ENCODE data around the gene MOG.

Gene MOG

DNA sequence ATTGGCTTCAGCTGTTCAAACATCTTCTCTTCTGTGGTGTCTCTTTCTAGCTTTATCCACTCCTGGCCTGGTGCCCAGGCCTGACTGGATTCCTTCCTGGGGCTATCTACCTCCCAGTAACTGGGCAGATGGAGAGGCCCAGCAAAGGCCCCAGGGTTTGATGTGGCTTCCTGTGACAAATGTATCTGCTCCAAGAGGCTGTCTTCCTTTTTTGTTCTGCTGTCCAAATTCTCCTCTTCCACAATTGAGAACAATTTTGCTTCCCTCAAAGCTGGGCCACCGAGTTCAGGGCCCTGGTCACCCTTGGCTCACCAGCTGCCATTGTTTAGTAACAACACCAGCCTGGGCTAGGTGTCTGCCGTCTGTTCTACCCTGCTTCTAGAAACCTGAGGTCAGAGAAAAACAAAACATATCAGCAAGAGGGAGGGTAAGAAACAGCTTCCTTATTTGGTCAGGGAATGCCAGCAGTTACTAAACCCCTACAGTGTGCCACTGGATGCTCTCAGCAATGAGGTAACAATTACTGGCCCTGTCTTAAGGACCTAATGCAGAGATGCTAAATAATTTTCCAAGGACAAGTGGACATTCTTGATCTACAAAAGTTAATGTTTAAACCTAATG, 20.2 kb downstream of the MOG start:
- DNase-seq (ENCODE audit: low spot score) = peak; percentile 90

DNA sequence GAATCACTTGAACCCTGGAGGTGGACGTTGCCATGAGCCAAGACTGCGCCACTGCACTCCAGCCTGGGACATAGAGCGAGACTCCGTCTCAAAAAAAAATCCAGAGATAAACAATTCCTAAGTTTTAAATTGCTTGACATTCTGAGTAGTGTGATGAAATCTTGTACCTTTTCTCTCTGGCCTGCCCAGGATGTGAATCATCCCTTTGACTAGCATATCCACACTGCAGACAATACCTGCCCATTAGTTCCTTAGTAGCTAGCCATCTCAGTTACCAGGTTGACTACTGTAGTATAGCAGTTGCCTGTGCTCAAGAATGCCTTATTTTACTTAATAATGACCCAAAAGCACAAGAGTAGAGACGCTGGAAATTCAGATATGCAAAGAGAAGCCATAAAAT, 21.2 kb downstream of the MOG start:
- DNase-seq (ENCODE audit: low spot score) = peak; percentile 79

DNA sequence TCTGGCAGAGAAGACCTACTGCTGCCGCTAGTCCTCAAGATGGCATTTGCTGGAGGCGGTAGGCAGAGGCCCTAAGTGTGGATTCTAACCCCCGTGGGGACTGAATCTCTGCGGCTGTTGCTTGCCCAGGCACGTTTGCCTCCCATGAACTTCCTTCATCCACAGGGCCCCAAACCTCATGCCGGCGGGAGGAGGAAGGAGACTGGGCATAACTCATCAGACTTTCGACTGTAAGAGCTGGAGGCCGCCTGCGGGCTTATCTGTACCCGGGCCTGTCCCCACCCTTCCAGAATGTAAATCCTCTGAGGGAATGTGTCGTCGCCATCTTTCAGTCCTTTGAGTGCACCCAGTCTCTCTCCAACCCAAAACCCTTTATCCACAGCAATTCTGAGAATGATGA, 23.1 kb downstream of the MOG start:
- DNase-seq (ENCODE audit: low spot score) = no peak

- no peak for DNase-seq (ENCODE audit: low spot score)
These were observed 23.5 kb downstream of the MOG start for GRCh38 chr6:29680416-29680815.

- DNase-seq (ENCODE audit: low spot score) = no peak
These were observed 24.0 kb downstream of the MOG start, which contains the start of gene ZFP57 for GRCh38 chr6:29680904-29681303. Gene ZFP57 (minus strand): TSS chr6:29681152. CDS start chr6:29677003, 4,149 bp downstream.

GRCh38 chr6:29681811-29682210, 24.9 kb downstream of the MOG start:
- no peak for DNase-seq (ENCODE audit: low spot score)

DNA sequence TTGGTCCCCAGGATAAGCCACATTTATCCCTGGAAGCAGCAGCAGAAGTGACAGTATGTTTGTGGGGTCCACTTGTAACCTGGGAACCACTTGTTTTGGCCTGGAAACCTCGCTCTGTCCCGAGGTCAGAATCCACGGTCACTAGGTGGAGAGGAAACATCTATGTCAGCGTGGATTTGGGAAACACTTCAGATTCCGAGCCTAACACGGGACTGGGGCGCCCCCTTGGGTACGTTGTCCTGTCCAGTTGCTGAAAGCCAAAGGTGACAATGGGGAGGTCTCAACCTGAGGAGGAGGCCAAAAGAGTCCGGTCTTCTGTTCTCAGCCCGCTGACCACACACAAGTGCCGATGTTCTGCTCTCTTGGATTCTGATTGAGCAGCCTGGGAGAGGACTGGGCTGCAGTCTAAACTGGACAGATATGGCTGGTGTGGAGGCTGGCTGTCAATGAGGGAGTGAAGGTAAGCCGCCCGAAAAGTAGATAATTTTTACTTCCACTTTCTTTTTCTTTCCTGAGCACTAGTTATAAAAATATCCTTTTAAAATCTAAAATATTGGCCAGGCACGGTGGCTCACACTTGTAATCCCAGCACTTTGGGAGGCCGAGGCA, 28.9 kb downstream of the MOG start:
- no peak for DNase-seq (ENCODE audit: low spot score)

GRCh38 chr6:29694637-29695036, 37.7 kb downstream of the MOG start:
- DNase-seq (ENCODE audit: low spot score) = no peak

- DNase-seq (ENCODE audit: low spot score) = peak; percentile 35
These were observed 39.5 kb downstream of the MOG start for GRCh38 chr6:29696147-29697125.

- DNase-seq (ENCODE audit: low spot score) = peak; percentile 67
These were observed 45.7 kb downstream of the MOG start for GRCh38 chr6:29702519-29703103.

DNA sequence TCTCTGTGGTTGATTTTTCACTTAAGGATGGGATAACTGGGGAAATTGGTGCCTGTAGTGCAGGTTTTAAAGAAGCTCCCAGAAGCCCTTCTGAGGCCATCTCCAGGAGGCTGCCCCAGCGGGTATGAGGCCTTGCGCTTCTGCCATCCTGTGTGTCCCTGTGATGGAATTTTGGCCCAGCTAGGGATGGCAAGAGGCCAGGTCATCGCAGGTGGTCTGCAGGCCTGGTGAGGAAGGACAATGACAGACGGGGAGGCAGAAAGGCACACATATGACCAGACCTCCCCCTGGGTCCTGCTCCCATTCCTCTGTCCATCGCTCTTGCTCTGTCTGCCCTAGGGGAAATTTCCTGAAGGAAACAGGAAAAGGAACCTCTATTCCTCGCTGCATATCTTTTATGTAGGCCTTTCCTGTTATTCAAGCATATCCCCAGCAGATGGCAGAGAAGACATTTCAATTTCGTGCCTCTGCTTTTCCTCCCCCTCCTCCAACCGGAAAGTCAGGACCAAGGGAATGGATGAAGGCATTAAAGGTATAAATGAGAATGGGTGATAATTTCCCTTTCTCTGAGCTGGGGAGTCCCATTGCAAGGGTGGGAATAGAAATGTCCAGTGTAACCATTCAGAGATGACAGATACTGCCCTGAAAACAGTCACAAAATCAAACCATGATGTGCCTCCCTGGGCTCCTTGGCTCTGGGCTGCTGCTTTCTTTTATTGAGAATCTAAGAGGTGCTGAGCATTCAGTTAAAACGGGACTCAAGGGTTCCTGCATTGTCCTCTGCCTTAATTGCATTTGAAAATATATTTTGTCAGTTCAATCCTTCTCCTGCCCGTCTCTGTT, 48.7 kb downstream of the MOG start:
- peak; percentile 40 for DNase-seq (ENCODE audit: low spot score)

- DNase-seq (ENCODE audit: low spot score) = no peak
These were observed 51.7 kb downstream of the MOG start for GRCh38 chr6:29708432-29709179.

DNA sequence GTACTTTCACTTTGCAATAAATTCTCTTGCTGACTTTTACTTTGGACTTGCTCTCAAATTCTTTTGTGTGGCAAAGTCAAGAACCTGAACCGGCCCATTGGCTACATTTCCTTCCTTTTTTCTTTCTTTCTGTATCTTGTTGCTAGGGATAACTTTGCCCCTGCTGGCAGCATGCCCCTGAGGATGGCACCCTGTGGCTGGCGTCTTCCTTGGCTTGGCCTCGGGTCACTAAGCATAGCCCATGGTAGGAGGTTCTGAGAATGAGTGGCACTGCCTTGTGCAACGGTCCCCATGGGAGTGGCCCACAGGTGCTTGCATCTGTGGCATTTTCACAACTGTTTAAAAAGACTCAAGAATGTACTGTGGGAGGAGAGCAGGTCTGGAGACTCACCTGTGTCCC, 52.3 kb downstream of the MOG start:
- DNase-seq (ENCODE audit: low spot score) = no peak

DNA sequence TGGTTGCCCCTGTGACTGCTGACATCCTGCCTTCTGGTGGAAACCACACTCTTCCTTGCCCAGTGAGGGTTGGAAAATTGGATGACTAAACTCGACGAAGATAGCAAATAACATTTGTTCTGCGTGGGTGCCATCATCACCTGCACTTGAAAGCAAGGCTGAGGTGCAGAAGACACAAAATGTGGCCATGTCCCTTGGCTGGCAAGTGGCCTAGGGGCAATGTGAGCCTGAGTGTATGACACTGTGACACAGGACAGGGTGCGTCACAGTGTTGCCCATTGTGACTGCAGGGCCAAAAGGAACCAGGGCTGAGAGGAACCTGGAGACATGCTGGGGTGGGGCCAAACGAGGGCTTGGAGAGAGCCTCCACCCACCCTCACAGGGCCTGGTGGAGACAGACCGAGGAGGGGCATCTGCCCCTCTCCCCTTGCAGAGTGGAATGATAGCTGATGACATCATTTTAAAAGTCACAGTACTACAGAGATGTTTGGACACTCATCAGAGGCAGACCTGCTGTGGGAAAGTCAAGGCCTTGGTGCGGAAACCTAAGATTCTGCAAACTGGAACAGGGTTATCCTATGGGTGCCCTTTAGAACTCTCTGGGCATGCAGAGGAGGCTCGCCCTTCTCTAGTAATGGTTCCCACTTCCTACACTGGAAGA, 53.5 kb downstream of the MOG start:
- no peak for DNase-seq (ENCODE audit: low spot score)

DNA sequence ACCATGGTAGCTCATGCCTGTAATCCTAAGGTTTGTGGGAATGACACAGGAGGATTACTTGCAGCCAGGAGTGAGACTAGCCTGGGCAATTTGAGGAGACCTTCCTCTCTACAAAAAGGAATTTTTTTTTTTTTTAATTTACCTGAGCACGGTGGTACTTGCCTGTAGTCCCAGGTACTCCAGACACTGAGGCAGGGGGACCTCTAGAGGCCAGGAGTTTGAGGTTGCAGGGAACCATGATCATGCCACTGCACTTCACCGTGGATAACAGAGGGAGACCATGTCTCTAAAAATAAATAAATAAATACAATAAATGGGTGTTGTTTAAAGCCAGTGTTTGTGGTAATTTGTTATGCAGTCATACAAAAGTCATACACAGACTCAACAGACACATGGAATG, 64.0 kb downstream of the MOG start:
- DNase-seq (ENCODE audit: low spot score) = peak; percentile 34
